ENCODE measurements around the gene SPRTN.

DNA sequence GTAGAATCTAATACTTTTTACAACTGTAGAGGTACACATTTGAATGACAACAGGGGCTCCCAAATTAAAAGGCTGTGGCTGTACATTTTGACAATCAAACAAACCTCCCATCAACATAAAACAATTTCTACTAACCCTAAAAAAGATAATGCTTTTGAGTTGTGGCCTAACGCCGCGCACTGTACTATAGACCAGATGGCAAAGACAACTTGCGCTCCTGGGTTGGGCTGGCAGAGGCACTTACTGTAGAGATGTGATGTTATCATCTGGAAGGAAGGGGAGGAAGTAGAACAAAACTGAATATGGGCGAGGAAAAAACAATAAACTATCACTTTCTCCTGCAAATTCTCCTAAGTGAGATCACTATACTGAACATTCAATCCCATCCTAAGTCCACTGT, 26.1 kb downstream of the SPRTN start:
- TF ChIP-seq JUND (IDR thresholded peaks at IDR 0.05) (no peak), RXRA (IDR thresholded peaks at IDR 0.05) (no peak), CTCF (IDR thresholded peaks at IDR 0.05; ENCODE audit: low read depth, low read length, missing input control) (no peak)
